HepG2 (cell line): ENCODE data around the gene DPM2. TPM values are rescaled to one million over a fixed set of nuclear protein-coding genes. Genes with fewer than 3 reads are reported as not detected.
A peak's percentile ranks its signal among the peaks of the same experiment; 100 is the strongest.

Source experiments
- CBX1 ChIP-seq: IDR thresholded peaks from one replicate; pipeline ENCODE4 v1.6.1; 2016; ENCODE audit warnings: antibody characterized with exemption, low read depth
- ELF1 ChIP-seq: sonication (generic); formaldehyde crosslinking; IDR thresholded peaks from 2 replicates; pipeline ENCODE4 v1.4.0; 2020; ENCODE audit warnings: missing genetic modification reagents
- HDAC6 ChIP-seq: fragments of 200-600 bp; sonication (generic); IDR thresholded peaks from 2 replicates; pipeline ENCODE4 v1.7.0; 2017; ENCODE audit warnings: mild to moderate bottlenecking, antibody characterized with exemption, low read length, low read depth
- HINFP ChIP-seq: sonication (generic); formaldehyde crosslinking; IDR thresholded peaks from 2 replicates; pipeline ENCODE4 v1.4.0; 2020; ENCODE audit warnings: low read depth, mild to moderate bottlenecking, missing genetic modification reagents
- HMG20A ChIP-seq: IDR thresholded peaks from 2 replicates; pipeline ENCODE4 v1.6.1; 2016; ENCODE audit warnings: borderline replicate concordance
- ISL2 ChIP-seq: sonication (generic); formaldehyde crosslinking; IDR thresholded peaks from 2 replicates; pipeline ENCODE4 v1.5.0; 2020; ENCODE audit warnings: missing genetic modification reagents
- KAT8 ChIP-seq: IDR thresholded peaks from 2 replicates; pipeline ENCODE4 v1.6.1; 2016; ENCODE audit warnings: missing genetic modification reagents, missing compliant biosample characterization
- KDM4B ChIP-seq: sonication (generic); formaldehyde crosslinking; IDR thresholded peaks from 2 replicates; pipeline ENCODE4 v1.4.0; 2020; ENCODE audit warnings: missing genetic modification reagents
- MEIS2 ChIP-seq: sonication (generic); formaldehyde crosslinking; IDR thresholded peaks from 2 replicates; pipeline ENCODE4 v1.9.0; 2021; ENCODE audit warnings: mild to moderate bottlenecking, missing genetic modification reagents
- NFKBIZ ChIP-seq: IDR thresholded peaks from 2 replicates; pipeline ENCODE4 v1.6.1; 2018; ENCODE audit warnings: missing genetic modification reagents, missing compliant biosample characterization
- SAP130 ChIP-seq: IDR thresholded peaks from 2 replicates; pipeline ENCODE4 v1.6.1; 2016; ENCODE audit warnings: low read depth
- SIX4 ChIP-seq: sonication (generic); formaldehyde crosslinking; IDR thresholded peaks from 2 replicates; pipeline ENCODE4 v1.4.0; 2020; ENCODE audit warnings: missing genetic modification reagents
- SMAD9 ChIP-seq: sonication (generic); formaldehyde crosslinking; IDR thresholded peaks from 2 replicates; pipeline ENCODE4 v1.5.1; 2020; ENCODE audit warnings: mild to moderate bottlenecking, missing genetic modification reagents
- XBP1 ChIP-seq: sonication (generic); formaldehyde crosslinking; IDR thresholded peaks from 2 replicates; pipeline ENCODE4 v1.5.0; 2020; ENCODE audit warnings: missing genetic modification reagents
- ZBTB43 ChIP-seq: sonication (generic); formaldehyde crosslinking; conservative IDR thresholded peaks from 2 replicates; pipeline ENCODE4 v1.4.0; 2020; ENCODE audit warnings: missing genetic modification reagents
- ZNF251 ChIP-seq: sonication (generic); formaldehyde crosslinking; IDR thresholded peaks from 2 replicates; pipeline ENCODE4 v1.9.0; 2021; ENCODE audit warnings: mild to moderate bottlenecking, missing genetic modification reagents
- ZNF256 ChIP-seq: sonication (generic); formaldehyde crosslinking; conservative IDR thresholded peaks from 2 replicates; pipeline ENCODE4 v1.4.0; 2020; ENCODE audit warnings: missing genetic modification reagents
- ZNF275 ChIP-seq: sonication (generic); formaldehyde crosslinking; IDR thresholded peaks from 2 replicates; pipeline ENCODE4 v1.8.0; 2022; ENCODE audit warnings: missing genetic modification reagents, mild to moderate bottlenecking, inconsistent platforms, borderline replicate concordance
- ZNF280D ChIP-seq: sonication (generic); formaldehyde crosslinking; IDR thresholded peaks from 2 replicates; pipeline ENCODE4 v1.5.1; 2020; ENCODE audit warnings: mild to moderate bottlenecking, missing genetic modification reagents
- ZNF331 ChIP-seq: sonication (generic); formaldehyde crosslinking; IDR thresholded peaks from 2 replicates; pipeline ENCODE4 v1.4.0; 2020; ENCODE audit warnings: missing genetic modification reagents
- ZNF350 ChIP-seq: sonication (generic); formaldehyde crosslinking; IDR thresholded peaks from 2 replicates; pipeline ENCODE4 v1.4.0; 2020; ENCODE audit warnings: mild to moderate bottlenecking, low read depth, missing genetic modification reagents, borderline replicate concordance
- ZNF451 ChIP-seq: sonication (generic); formaldehyde crosslinking; IDR thresholded peaks from 2 replicates; pipeline ENCODE4 v1.5.0; 2020; ENCODE audit warnings: mild to moderate bottlenecking, missing genetic modification reagents
- ZNF615 ChIP-seq: sonication (generic); formaldehyde crosslinking; IDR thresholded peaks from 2 replicates; pipeline ENCODE4 v1.5.0; 2020; ENCODE audit warnings: mild to moderate bottlenecking, missing genetic modification reagents, borderline replicate concordance
- polyA plus RNA-seq, 8 experiments: library from polyadenylated mRNA; depleted of rRNA in 3 of 8; stranded (reverse) in 7 of 8; unstranded in 1 of 8; fragments of >200 nt; fragmentation: Illumina TruSeq in 4 of 8; extraction: Trizol in 4 of 8; gene quantifications; 2 replicates each; pipeline versions ENCODE4 v1.2.1 to v1.2.3, GENCODE V29; 2011 to 2016; ENCODE audit warnings: low read depth in 4 of 8, missing spikeins in 1 of 8, mixed read lengths in 1 of 8; ENCODE audit not compliant: insufficient read depth in 1 of 8
- total RNA-seq, 5 experiments: library from RNA; depleted of rRNA; stranded (reverse); fragments of >200 nt; fragmentation: Illumina TruSeq; extraction: Trizol; gene quantifications; 2 replicates each; pipeline ENCODE4 v1.2.3, GENCODE V29; 2016; ENCODE audit warnings: low read depth in 1 of 5

The DPM2 gene
- total and polyA plus RNA-seq, 2 of the 13 experiments (the other 11 are each of a cell fraction or from before 2014, with no cell fraction given) = 24.8 to 35.3 TPM

- TF ChIP-seq HINFP (CRISPR knock-in tag) = 0 out of 2 replicates have a peak, but pooled peaks have one; percentile 36
- TF ChIP-seq ZNF331 (CRISPR knock-in tag) = no peak
- no peak for TF ChIP-seq ISL2 (CRISPR knock-in tag)
- no peak for TF ChIP-seq XBP1 (CRISPR knock-in tag)
- peak; percentile 65 for TF ChIP-seq SAP130 (CRISPR knock-in tag)
- peak; percentile 51 for TF ChIP-seq ELF1 (CRISPR knock-in tag)
- TF ChIP-seq ZNF251 (CRISPR knock-in tag) = no peak
- no peak for TF ChIP-seq ZNF275
- TF ChIP-seq KAT8 (CRISPR knock-in tag) = no peak
- no peak for TF ChIP-seq CBX1
- TF ChIP-seq KDM4B (CRISPR knock-in tag) = no peak
- TF ChIP-seq ZNF615 (CRISPR knock-in tag) = no peak
- TF ChIP-seq NFKBIZ (CRISPR knock-in tag) = no peak
- TF ChIP-seq SIX4 (CRISPR knock-in tag) = no peak
- TF ChIP-seq HDAC6 = no peak
- TF ChIP-seq MEIS2 (CRISPR knock-in tag) = no peak
- no peak for TF ChIP-seq ZNF256 (CRISPR knock-in tag)
- TF ChIP-seq SMAD9 (CRISPR knock-in tag) = no peak
- no peak for TF ChIP-seq HMG20A (CRISPR knock-in tag)
- no peak for TF ChIP-seq ZBTB43
- TF ChIP-seq ZNF280D (CRISPR knock-in tag) = no peak
- no peak for TF ChIP-seq ZNF451
- no peak for TF ChIP-seq ZNF350 (CRISPR knock-in tag)
These were observed 6.4 kb downstream of the DPM2 start (continued) for GRCh38 chr9:127931092-127931881.
